NB4 (cell line): ENCODE measurements around the gene ANO9.
"Not testable (repeated sequence)": the region's sequence is repeated elsewhere in the genome, so short reads cannot be mapped to it uniquely, and the experiment has no call there.

Source experiments
- DNase-seq: peaks from one replicate; pipeline ENCODE4 v3.0.0; 2010; ENCODE audit warnings: low read depth
- H3K4me3 ChIP-seq: one replicate; pipeline ENCODE4 v1.5.1; 2011; ENCODE audit warnings: mild to moderate bottlenecking, low read depth, low read length, moderate library complexity
- MYC ChIP-seq: IDR thresholded peaks from 2 replicates; pipeline ENCODE4 v1.6.1; 2011; ENCODE audit warnings: low read depth, low read length
- POLR2A ChIP-seq: IDR thresholded peaks from 2 replicates; pipeline ENCODE4 v1.6.1; 2011; ENCODE audit warnings: mild to moderate bottlenecking; ENCODE audit not compliant: insufficient read length; ENCODE audit errors: extremely low read depth
- TF ChIP-seq, protein P1 (sequence below): IDR thresholded peaks from one replicate; pipeline ENCODE4 v1.5.1; 2012; ENCODE audit warnings: low read depth, low read length
- TF ChIP-seq, protein P2 (sequence below): IDR thresholded peaks from 2 replicates; pipeline ENCODE4 v1.6.1; 2011; ENCODE audit warnings: low read depth, low read length

Gene ANO9

DNA sequence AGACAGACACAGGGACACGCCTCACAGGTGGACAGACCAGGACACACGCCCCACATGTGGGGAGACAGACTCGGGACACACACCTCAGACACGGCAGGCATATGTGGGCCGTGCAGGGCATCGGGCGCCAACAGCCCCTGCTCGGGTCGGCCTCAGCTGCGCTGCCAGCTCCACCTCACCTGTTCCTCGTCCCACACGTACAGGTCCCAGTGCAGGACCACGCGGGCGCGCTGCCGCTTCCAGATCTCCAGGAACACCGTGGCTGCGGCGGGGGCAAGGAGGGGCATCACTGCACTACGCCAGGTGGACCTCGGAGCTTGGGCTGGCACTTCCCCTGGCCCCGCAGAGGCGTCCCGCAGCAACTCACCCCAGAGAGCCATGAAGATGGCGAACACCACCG is 12.4 kb downstream of the ANO9 start:
- DNase-seq = no peak
- TF ChIP-seq, protein P1, sequence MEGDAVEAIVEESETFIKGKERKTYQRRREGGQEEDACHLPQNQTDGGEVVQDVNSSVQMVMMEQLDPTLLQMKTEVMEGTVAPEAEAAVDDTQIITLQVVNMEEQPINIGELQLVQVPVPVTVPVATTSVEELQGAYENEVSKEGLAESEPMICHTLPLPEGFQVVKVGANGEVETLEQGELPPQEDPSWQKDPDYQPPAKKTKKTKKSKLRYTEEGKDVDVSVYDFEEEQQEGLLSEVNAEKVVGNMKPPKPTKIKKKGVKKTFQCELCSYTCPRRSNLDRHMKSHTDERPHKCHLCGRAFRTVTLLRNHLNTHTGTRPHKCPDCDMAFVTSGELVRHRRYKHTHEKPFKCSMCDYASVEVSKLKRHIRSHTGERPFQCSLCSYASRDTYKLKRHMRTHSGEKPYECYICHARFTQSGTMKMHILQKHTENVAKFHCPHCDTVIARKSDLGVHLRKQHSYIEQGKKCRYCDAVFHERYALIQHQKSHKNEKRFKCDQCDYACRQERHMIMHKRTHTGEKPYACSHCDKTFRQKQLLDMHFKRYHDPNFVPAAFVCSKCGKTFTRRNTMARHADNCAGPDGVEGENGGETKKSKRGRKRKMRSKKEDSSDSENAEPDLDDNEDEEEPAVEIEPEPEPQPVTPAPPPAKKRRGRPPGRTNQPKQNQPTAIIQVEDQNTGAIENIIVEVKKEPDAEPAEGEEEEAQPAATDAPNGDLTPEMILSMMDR = no peak
- TF ChIP-seq MYC = no peak
- TF ChIP-seq, protein P2, sequence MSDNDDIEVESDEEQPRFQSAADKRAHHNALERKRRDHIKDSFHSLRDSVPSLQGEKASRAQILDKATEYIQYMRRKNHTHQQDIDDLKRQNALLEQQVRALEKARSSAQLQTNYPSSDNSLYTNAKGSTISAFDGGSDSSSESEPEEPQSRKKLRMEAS = no peak
- no peak for TF ChIP-seq POLR2A
- no peak overlapping the region for H3K4me3 ChIP-seq

DNA sequence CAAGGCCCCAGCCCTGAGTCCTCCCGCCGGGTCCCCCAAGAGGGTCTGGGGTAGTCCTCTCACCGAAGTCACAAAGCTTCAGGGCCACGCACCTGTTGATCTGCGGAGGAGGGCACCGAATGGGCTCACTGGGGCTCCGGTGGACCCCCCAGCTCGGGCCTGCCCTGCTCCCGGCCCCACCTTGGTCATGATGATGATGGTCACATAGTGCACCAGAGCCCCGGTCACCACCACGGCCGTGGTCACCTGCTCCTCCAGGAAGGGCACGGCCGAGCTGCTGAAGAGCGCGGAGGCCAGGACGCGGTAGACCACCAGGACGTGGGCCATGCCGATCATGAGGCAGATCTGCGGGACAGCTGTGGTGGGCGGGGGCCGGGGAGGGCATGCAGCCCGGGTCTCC is 13.5 kb downstream of the ANO9 start:
- no peak overlapping the region for H3K4me3 ChIP-seq
- no peak for DNase-seq
- no peak for TF ChIP-seq MYC
- no peak for TF ChIP-seq POLR2A
- TF ChIP-seq, protein P2 = no peak
- TF ChIP-seq, protein P1 = no peak

DNA sequence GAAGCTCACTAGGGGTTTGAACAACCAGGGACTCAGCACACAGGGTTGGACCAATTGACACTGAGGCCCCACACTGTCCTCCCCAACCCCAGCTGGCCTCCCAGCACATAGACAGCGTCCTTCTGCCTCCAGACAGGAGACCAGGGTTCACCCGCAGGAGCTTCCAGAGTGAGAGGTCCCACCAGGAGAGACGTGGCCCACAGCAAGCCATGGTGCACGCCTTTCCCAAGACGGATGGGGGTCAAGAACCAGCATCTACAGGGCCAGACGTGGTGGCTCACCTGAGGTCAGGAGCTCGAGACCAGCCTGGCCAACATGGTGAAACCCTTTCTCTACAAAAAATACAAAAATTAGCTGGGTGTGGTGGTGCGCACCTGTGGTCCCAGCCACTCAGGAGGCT is 15.0 kb downstream of the ANO9 start:
- no peak overlapping the region for H3K4me3 ChIP-seq
- DNase-seq = no peak
- TF ChIP-seq, protein P2 = no peak
- TF ChIP-seq MYC = no peak

GRCh38 chr11:425301-425700 is 16.5 kb downstream of the ANO9 start:
- TF ChIP-seq, protein P2 = no peak
- TF ChIP-seq POLR2A (no peak), MYC (no peak)
- no peak overlapping the region for H3K4me3 ChIP-seq
- DNase-seq = no peak

- H3K4me3 ChIP-seq, DNase-seq: not testable (repeated sequence)
Measured at GRCh38 chr11:424766-425165, 17.0 kb downstream of the ANO9 start.

DNA sequence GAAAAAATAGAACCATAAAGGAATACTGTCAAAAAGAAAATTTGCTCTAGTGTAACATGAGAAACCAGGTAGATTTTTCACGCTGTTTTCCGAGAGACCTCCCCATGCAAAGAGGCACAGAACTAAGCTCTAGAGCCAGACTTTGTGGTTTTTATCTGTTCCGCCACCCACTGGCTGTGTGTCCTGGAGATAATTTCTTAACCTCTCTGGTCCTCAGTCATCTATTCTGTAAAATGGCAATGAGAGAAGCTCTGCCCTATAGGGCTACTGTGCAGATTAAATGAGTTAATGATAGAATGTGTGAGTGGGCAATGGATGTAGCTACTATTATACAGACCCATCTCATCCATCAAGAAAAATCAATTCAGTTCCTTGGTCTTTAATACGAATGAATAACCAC is 17.6 kb downstream of the ANO9 start:
- TF ChIP-seq, protein P1 = no peak
- no peak for TF ChIP-seq MYC
- TF ChIP-seq POLR2A = no peak
- TF ChIP-seq, protein P2 = no peak
- DNase-seq = no peak
- no peak overlapping the region for H3K4me3 ChIP-seq

DNA sequence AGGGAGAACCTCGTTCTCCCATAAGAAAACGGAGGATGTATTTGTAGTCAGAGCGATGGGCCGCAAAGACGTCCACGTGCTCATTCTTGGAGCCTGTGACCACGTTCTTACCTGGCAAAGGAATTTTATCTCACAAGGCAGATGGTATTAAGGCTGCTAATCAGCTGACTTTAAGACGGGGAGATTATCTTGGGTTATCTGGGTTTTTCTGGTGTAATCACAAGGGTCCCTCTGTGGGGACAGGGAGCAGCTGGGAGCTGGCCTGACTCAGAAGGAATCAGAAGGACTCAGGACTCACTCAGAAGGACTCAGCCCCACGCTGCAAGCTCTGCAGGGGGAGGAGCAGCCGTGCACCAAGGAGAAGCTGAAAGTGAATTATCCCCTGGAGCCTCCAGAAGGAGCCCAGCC is 19.6 kb downstream of the ANO9 start:
- no peak for TF ChIP-seq POLR2A

DNA sequence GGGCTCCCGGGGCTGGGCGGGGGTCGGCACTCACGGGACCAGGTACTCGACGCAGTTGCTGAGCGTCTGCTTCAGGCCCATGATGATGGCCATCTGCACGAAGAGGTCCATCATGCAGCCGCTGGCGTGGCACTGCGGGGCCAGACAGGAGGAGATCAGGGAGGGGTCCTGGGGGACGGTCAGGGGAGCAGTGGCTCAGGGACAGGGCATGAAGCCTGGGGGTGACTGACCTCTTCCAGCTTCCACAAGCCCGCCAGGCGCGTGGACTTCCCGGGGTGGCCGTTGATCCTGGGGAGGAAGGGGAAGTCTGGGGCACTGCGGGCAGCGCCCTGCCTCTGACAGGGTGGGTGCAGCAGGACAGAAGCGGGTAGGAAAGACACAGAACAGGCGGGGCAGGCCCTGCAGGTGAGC is 20.9 kb downstream of the ANO9 start:
- DNase-seq = no peak
- H3K4me3 ChIP-seq = no peak overlapping the region
- TF ChIP-seq, protein P2 = no peak

More for the DNA sequence above, 19.6 kb downstream of the ANO9 start:
- no peak overlapping the region for H3K4me3 ChIP-seq
- no peak for DNase-seq
